ENCODE results near the gene RPS24. TPM values are rescaled to one million over a fixed set of nuclear protein-coding genes. Genes with fewer than 3 reads are reported as not detected.

The RPS24 gene
- total and polyA plus RNA-seq, 2 of the 13 experiments (the other 11 are each of a cell fraction or from before 2014, with no cell fraction given) = 2,690 to 3,319 TPM

- no peak; the same call in 1 of the 2 replicates for TF ChIP-seq ZNF512B (CRISPR knock-in tag; IDR thresholded peaks at IDR 0.05; ENCODE audit: borderline replicate concordance)
- TF ChIP-seq HOMEZ (CRISPR knock-in tag; IDR thresholded peaks at IDR 0.05; ENCODE audit: low read depth) = no peak; the same call in 1 of the 2 replicates
- TF ChIP-seq BCL6 (CRISPR knock-in tag; IDR thresholded peaks at IDR 0.05) = peak; percentile 21; the same call in 1 of the 2 replicates
- no peak for TF ChIP-seq THYN1 (CRISPR knock-in tag; IDR thresholded peaks at IDR 0.05; ENCODE audit: borderline replicate concordance, low read depth)
- peak; percentile 25 for TF ChIP-seq ZNF883 (CRISPR knock-in tag; IDR thresholded peaks at IDR 0.05; ENCODE audit: not compliant biosample characterization)
- 0 out of 2 replicates have a peak, but pooled peaks have one; percentile 63 for TF ChIP-seq SP140L (CRISPR knock-in tag; IDR thresholded peaks at IDR 0.05; ENCODE audit: borderline replicate concordance)
- TF ChIP-seq ZBTB34 (CRISPR knock-in tag; IDR thresholded peaks at IDR 0.05) = no peak
- TF ChIP-seq ADNP (CRISPR knock-in tag; IDR thresholded peaks at IDR 0.05) = no peak
- no peak for TF ChIP-seq ZNF354B (CRISPR knock-in tag; IDR thresholded peaks at IDR 0.05)
- TF ChIP-seq IRX3 (CRISPR knock-in tag; IDR thresholded peaks at IDR 0.05; ENCODE audit: borderline replicate concordance, low read depth) = no peak
- no peak for TF ChIP-seq SRF (IDR thresholded peaks at IDR 0.05; ENCODE audit: low read depth, low read length)
- no peak for TF ChIP-seq ZNF839 (CRISPR knock-in tag; IDR thresholded peaks at IDR 0.05; ENCODE audit: borderline replicate concordance)
- TF ChIP-seq ZNF709 (CRISPR knock-in tag; IDR thresholded peaks at IDR 0.05) = 0 out of 2 replicates have a peak, but pooled peaks have one; percentile 18
- peak; percentile 75; the same call in 1 of the 2 replicates for TF ChIP-seq IRF2 (CRISPR knock-in tag; IDR thresholded peaks at IDR 0.05)
- peak; percentile 64; the same call in 1 of the 2 replicates for TF ChIP-seq ZNF615 (CRISPR knock-in tag; IDR thresholded peaks at IDR 0.05; ENCODE audit: borderline replicate concordance)
- TF ChIP-seq CEBPB (IDR thresholded peaks at IDR 0.05; ENCODE audit: borderline replicate concordance, low read depth, low read length) = no peak
- TF ChIP-seq PLRG1 (conservative IDR thresholded peaks at IDR 0.05) = no peak
- TF ChIP-seq THAP11 (CRISPR knock-in tag; IDR thresholded peaks at IDR 0.05) = peak; percentile 92
- no peak for TF ChIP-seq EZH2 (conservative IDR thresholded peaks at IDR 0.05; ENCODE audit: low read depth, low read length)
- TF ChIP-seq, protein P1, sequence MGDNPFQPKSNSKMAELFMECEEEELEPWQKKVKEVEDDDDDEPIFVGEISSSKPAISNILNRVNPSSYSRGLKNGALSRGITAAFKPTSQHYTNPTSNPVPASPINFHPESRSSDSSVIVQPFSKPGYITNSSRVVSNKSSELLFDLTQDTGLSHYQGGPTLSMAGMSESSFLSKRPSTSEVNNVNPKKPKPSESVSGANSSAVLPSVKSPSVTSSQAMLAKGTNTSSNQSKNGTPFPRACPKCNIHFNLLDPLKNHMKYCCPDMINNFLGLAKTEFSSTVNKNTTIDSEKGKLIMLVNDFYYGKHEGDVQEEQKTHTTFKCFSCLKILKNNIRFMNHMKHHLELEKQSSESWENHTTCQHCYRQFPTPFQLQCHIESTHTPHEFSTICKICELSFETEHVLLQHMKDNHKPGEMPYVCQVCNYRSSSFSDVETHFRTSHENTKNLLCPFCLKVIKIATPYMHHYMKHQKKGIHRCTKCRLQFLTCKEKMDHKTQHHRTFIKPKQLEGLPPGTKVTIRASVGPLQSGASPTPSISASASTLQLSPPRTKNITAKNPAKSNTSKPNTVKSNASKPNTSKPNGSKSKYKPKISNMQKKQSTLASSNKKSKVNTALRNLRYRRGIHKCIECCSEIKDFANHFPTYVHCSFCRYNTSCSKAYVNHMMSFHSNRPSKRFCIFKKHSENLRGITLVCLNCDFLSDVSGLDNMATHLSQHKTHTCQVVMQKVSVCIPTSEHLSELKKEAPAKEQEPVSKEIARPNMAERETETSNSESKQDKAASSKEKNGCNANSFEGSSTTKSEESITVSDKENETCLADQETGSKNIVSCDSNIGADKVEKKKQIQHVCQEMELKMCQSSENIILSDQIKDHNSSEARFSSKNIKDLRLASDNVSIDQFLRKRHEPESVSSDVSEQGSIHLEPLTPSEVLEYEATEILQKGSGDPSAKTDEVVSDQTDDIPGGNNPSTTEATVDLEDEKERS (CRISPR knock-in tag; IDR thresholded peaks at IDR 0.05) = peak; percentile 79; the same call in 1 of the 2 replicates
These were observed 4.1 kb upstream of the RPS24 start, which contains the start of gene POLR3A (continued) for GRCh38 chr10:78029269-78030226.

All from HepG2 (cell line).